ENCODE data around the gene CDH15. TPM values are rescaled to one million over a fixed set of nuclear protein-coding genes. Genes with fewer than 3 reads are reported as not detected.

Gene CDH15
- total RNA-seq, 1 experiment from 2014 or later, result 3.8 TPM

GRCh38 chr16:89139907-89140361, 31.6 kb upstream of the CDH15 start:
- Histone ChIP-seq H2AFZ (ENCODE audit: low read depth, low read length, poor library complexity, severe bottlenecking) (no peak overlapping the region), H3K4me1 (ENCODE audit: control insufficient read depth in 1 of 2, insufficient read depth in 2 of 2, low read length in 2 of 2) (no peaks in the 10 kb centered on the region), H3K36me3 (ENCODE audit: control insufficient read depth in 1 of 2, insufficient read depth in 2 of 2, low read length in 2 of 2) (peaks cover 9 to 10% of the 10 kb centered on the region in 2 experiments; a peak in 3 of 4 replicates), H3K27me3 (ENCODE audit: insufficient read depth, low read length) (no peaks in the 10 kb centered on the region), H3K4me3 (replicated peaks in 1 of 2; ENCODE audit: low read depth in 1 of 2, low read length in 2 of 2) (no peak overlapping the region), H3K9me3 (ENCODE audit: control insufficient read depth in 1 of 2, insufficient read depth in 1 of 2, low read depth in 1 of 2, low read length in 2 of 2) (no peaks in the 10 kb centered on the region), H3K79me2 (ENCODE audit: insufficient read depth, low read length) (no peaks in the 10 kb centered on the region), H3K4me2 (ENCODE audit: low read length) (no peak overlapping the region), H3K9ac (ENCODE audit: low read length) (no peak overlapping the region), H3K27ac (ENCODE audit: low read depth, low read length) (no peak overlapping the region), H4K20me1 (ENCODE audit: insufficient read depth) (no peaks in the 10 kb centered on the region), H3K9me2 (ENCODE audit: insufficient read depth) (no peaks in the 10 kb centered on the region)
- ATAC-seq (no peak), DNase-seq (ENCODE audit: low read depth, low spot score) (no peak)
- TF ChIP-seq RAD21 (IDR thresholded peaks at IDR 0.05; ENCODE audit: low read depth) (no peak), CBX3 (IDR thresholded peaks at IDR 0.05; ENCODE audit: low read depth) (no peak), CTCF (IDR thresholded peaks at IDR 0.05 in 2 of 3, conservative IDR thresholded peaks at IDR 0.05 in 1 of 3; ENCODE audit: borderline replicate concordance in 1 of 3, insufficient read depth in 1 of 3, low read depth in 2 of 3, low read length in 2 of 3) (no peak), ZFX (IDR thresholded peaks at IDR 0.05) (no peak), CEBPB (IDR thresholded peaks at IDR 0.05; ENCODE audit: low read depth) (no peak), EZH2phosphoT487 (IDR thresholded peaks at IDR 0.05; ENCODE audit: borderline replicate concordance) (no peak), JUND (IDR thresholded peaks at IDR 0.05) (no peak), EZH2 (IDR thresholded peaks at IDR 0.05) (no peak)
- BruUV-seq (replicated peaks), result no TSS peak
- intact Hi-C loops (cut with micrococcal nuclease), result no loop called here
- CTCF ChIA-PET, result no interaction called here
- POLR2A ChIA-PET, result no interaction called here
- RAD21 ChIA-PET (ENCODE audit: low non-redundant PET in 1 of 2, low total read pairs in 2 of 2, uncharacterized antibody in 2 of 2, unreplicated experiment in 2 of 2), result no interaction called here

GRCh38 chr16:89140401-89140800, 31.1 kb upstream of the CDH15 start:
- ChIA-PET CTCF (no interaction called here), POLR2A (no interaction called here), RAD21 (ENCODE audit: low non-redundant PET in 1 of 2, low total read pairs in 2 of 2, uncharacterized antibody in 2 of 2, unreplicated experiment in 2 of 2) (no interaction called here)
- ATAC-seq (no peak), DNase-seq (ENCODE audit: low read depth, low spot score) (no peak)
- H3K4me1 ChIP-seq (ENCODE audit: control insufficient read depth in 1 of 2, insufficient read depth in 2 of 2, low read length in 2 of 2), result no peaks in the 10 kb centered on the region
- H3K79me2 ChIP-seq (ENCODE audit: insufficient read depth, low read length), result no peaks in the 10 kb centered on the region
- no peaks in the 10 kb centered on the region for H3K27me3 ChIP-seq (ENCODE audit: insufficient read depth, low read length)
- no TSS peak for BruUV-seq (replicated peaks)
- no peak overlapping the region for H3K4me3 ChIP-seq (replicated peaks in 1 of 2; ENCODE audit: low read depth in 1 of 2, low read length in 2 of 2)
- H3K9ac ChIP-seq (ENCODE audit: low read length), result no peak overlapping the region
- intact Hi-C loops (cut with micrococcal nuclease), result no loop called here
- H3K9me2 ChIP-seq (ENCODE audit: insufficient read depth), result no peaks in the 10 kb centered on the region
- no peak overlapping the region for H2AFZ ChIP-seq (ENCODE audit: low read depth, low read length, poor library complexity, severe bottlenecking)
- peaks cover 9 to 10% of the 10 kb centered on the region in 2 experiments; a peak in 3 of 4 replicates for H3K36me3 ChIP-seq (ENCODE audit: control insufficient read depth in 1 of 2, insufficient read depth in 2 of 2, low read length in 2 of 2)
- no peak overlapping the region for H3K27ac ChIP-seq (ENCODE audit: low read depth, low read length)
- H3K9me3 ChIP-seq (ENCODE audit: control insufficient read depth in 1 of 2, insufficient read depth in 1 of 2, low read depth in 1 of 2, low read length in 2 of 2), result no peaks in the 10 kb centered on the region
- H4K20me1 ChIP-seq (ENCODE audit: insufficient read depth), result no peaks in the 10 kb centered on the region
- no peak overlapping the region for H3K4me2 ChIP-seq (ENCODE audit: low read length)
- TF ChIP-seq CTCF (IDR thresholded peaks at IDR 0.05 in 2 of 3, conservative IDR thresholded peaks at IDR 0.05 in 1 of 3; ENCODE audit: borderline replicate concordance in 1 of 3, insufficient read depth in 1 of 3, low read depth in 2 of 3, low read length in 2 of 3) (no peak), SRF (IDR thresholded peaks at IDR 0.05; ENCODE audit: low read depth) (no peak), EZH2phosphoT487 (IDR thresholded peaks at IDR 0.05; ENCODE audit: borderline replicate concordance) (no peak), CBX3 (IDR thresholded peaks at IDR 0.05; ENCODE audit: low read depth) (no peak), ATF3 (IDR thresholded peaks at IDR 0.05) (no peak), ZNF274 (IDR thresholded peaks at IDR 0.05; ENCODE audit: low read depth, low read length) (no peak), POLR2A (IDR thresholded peaks at IDR 0.05; ENCODE audit: borderline replicate concordance, extremely low read depth, insufficient read depth, insufficient read length) (no peak)
- TF ChIP-seq, protein P1, sequence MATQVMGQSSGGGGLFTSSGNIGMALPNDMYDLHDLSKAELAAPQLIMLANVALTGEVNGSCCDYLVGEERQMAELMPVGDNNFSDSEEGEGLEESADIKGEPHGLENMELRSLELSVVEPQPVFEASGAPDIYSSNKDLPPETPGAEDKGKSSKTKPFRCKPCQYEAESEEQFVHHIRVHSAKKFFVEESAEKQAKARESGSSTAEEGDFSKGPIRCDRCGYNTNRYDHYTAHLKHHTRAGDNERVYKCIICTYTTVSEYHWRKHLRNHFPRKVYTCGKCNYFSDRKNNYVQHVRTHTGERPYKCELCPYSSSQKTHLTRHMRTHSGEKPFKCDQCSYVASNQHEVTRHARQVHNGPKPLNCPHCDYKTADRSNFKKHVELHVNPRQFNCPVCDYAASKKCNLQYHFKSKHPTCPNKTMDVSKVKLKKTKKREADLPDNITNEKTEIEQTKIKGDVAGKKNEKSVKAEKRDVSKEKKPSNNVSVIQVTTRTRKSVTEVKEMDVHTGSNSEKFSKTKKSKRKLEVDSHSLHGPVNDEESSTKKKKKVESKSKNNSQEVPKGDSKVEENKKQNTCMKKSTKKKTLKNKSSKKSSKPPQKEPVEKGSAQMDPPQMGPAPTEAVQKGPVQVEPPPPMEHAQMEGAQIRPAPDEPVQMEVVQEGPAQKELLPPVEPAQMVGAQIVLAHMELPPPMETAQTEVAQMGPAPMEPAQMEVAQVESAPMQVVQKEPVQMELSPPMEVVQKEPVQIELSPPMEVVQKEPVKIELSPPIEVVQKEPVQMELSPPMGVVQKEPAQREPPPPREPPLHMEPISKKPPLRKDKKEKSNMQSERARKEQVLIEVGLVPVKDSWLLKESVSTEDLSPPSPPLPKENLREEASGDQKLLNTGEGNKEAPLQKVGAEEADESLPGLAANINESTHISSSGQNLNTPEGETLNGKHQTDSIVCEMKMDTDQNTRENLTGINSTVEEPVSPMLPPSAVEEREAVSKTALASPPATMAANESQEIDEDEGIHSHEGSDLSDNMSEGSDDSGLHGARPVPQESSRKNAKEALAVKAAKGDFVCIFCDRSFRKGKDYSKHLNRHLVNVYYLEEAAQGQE (IDR thresholded peaks at IDR 0.05; ENCODE audit: low read depth), result no peak

All from HCT116 (cell line).